OCI-LY3 (cell line): ENCODE data around the gene TEKT4.

Experiments used
- EZH2phosphoT487 ChIP-seq: fragments of 200-600 bp; shearing (Covaris generic); IDR thresholded peaks from 2 replicates; pipeline ENCODE4 v1.6.1; 2018; ENCODE audit warnings: antibody characterized with exemption, mixed run types, low read depth
- TF ChIP-seq, protein P1 (sequence below): fragments of 200-600, 300-600 bp; sonication (generic); IDR thresholded peaks from 2 replicates; pipeline ENCODE4 v1.5.1; 2014; ENCODE audit warnings: antibody characterized with exemption, low read length, low read depth

- TF ChIP-seq, protein P1, sequence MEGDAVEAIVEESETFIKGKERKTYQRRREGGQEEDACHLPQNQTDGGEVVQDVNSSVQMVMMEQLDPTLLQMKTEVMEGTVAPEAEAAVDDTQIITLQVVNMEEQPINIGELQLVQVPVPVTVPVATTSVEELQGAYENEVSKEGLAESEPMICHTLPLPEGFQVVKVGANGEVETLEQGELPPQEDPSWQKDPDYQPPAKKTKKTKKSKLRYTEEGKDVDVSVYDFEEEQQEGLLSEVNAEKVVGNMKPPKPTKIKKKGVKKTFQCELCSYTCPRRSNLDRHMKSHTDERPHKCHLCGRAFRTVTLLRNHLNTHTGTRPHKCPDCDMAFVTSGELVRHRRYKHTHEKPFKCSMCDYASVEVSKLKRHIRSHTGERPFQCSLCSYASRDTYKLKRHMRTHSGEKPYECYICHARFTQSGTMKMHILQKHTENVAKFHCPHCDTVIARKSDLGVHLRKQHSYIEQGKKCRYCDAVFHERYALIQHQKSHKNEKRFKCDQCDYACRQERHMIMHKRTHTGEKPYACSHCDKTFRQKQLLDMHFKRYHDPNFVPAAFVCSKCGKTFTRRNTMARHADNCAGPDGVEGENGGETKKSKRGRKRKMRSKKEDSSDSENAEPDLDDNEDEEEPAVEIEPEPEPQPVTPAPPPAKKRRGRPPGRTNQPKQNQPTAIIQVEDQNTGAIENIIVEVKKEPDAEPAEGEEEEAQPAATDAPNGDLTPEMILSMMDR = no peak
- TF ChIP-seq EZH2phosphoT487 = no peak
Observed at GRCh38 chr2:94861308-94862152, 9.7 kb upstream of the TEKT4 start.
